Stimulated activated CD8-positive, alpha-beta memory T cell treated with anti-CD3 and anti-CD28 coated beads, Interleukin-4, amount 100 ng/mL, for 1 hour (primary cell): ENCODE measurements around the gene A2M.
"Not testable (repeated sequence)": the region's sequence is repeated elsewhere in the genome, so short reads cannot be mapped to it uniquely, and the experiment has no call there.

ENCODE experiments used
- DNase-seq, 2 donors: peaks; one replicate each; pipeline ENCODE4 v3.0.0-alpha.2; 2020; ENCODE audit warnings: low read depth in 2 of 2, low spot score in 1 of 2

Gene A2M

GRCh38 chr12:9115731-9116559 lies at the start of gene A2M:
Gene A2M, minus strand, starts transcription at chr12:9115919. Its CDS starts 70 bp downstream, at chr12:9115849.
- DNase-seq: no peak

- no peak for DNase-seq
Measured at GRCh38 chr12:9163392-9163791, 47.7 kb upstream of the A2M start.

GRCh38 chr12:9156119-9156518 lies 40.4 kb upstream of the A2M start:
- no peak for DNase-seq

GRCh38 chr12:9149372-9149771 lies 33.7 kb upstream of the A2M start:
- DNase-seq: no peak

- no peak for DNase-seq
Measured at GRCh38 chr12:9148926-9149325, 33.2 kb upstream of the A2M start.

- DNase-seq: no peak
Measured at GRCh38 chr12:9147461-9147860, 31.7 kb upstream of the A2M start.

GRCh38 chr12:9144730-9145106 lies 29.0 kb upstream of the A2M start:
- no peak for DNase-seq

GRCh38 chr12:9143929-9144729 lies 28.4 kb upstream of the A2M start:
- no peak for DNase-seq

- no peak for DNase-seq
Measured at GRCh38 chr12:9143137-9143536, 27.4 kb upstream of the A2M start.

- not testable (repeated sequence) for DNase-seq
Measured at GRCh38 chr12:9139588-9140290, 24.0 kb upstream of the A2M start.

GRCh38 chr12:9135903-9136310 lies 20.2 kb upstream of the A2M start:
- DNase-seq: no peak

- DNase-seq: no peak
Measured at GRCh38 chr12:9134981-9135628, 19.4 kb upstream of the A2M start.

GRCh38 chr12:9133216-9133916 lies 17.6 kb upstream of the A2M start:
- no peak for DNase-seq

GRCh38 chr12:9132008-9132535 lies 16.4 kb upstream of the A2M start:
- DNase-seq: no peak

- no peak for DNase-seq
Measured at GRCh38 chr12:9130244-9130643, 14.5 kb upstream of the A2M start.

- no peak for DNase-seq
Measured at GRCh38 chr12:9127936-9128663, 12.4 kb upstream of the A2M start.

GRCh38 chr12:9127484-9127883 lies 11.8 kb upstream of the A2M start:
- no peak for DNase-seq

- no peak for DNase-seq
Measured at GRCh38 chr12:9124383-9125031, 8.8 kb upstream of the A2M start.

GRCh38 chr12:9123781-9124382 lies 8.2 kb upstream of the A2M start:
- DNase-seq: no peak
